OCI-M2 (cell line): ENCODE measurements around the gene KMT2B.

Source experiments
- DNase-seq: peaks from one replicate; lab custom pipeline; 2025; ENCODE audit not compliant: unreplicated experiment; lab: John Stamatoyannopoulos, UW

Gene KMT2B

DNA sequence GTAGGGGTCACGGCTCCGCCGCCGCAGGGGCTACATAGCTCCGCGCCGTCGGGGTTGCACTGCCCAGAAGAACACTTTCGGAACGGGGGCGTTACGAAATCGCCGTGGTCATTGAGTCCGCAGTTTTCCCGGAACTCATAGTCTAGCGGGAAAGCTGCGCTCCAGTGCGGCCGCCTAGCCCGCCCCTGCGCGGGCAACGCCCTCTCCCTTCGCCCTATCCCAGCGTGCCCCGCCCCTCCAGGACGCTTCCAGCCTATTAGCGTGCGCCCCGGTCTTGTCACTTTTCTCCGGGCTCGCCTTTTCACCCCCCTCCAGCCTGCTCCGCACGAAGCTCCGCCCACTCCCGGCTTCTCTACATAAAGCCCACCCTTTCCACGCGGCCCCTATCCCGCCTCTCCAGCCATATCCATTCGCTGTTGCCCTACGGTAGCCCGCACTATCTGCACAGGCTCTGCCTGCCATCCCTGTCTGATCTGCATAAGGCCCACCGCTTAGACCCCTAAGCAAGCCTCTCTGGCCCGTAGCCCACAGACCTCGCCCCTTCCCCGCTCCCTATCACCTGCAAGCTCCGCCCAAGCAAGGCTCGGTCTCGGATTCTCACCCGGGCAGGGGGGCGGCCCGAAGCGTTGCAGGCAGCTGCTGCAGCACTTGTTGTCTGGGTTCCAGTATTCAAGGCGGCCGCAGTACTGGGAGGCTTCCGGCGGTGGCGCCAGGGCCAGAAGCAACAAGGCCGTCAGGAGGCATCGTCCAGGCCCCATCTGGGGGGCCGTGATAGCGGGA lies 22.8 kb downstream of the KMT2B start:
- peak; percentile 99 for DNase-seq

DNA sequence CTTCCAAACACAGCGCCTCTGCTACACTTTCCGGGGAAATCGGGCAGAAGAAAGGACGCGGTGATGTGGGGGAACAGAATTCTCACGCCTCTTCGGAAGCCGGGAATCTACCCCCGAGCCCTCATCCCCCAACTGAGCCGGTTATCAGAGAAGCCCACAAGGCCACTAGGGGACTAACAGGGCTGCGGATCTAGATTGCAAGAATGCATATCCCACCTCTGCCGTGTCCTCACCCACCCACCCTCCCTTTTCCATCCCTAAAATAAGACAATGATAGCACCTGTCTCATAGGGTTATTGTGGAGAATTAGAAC lies 23.4 kb downstream of the KMT2B start:
- DNase-seq, result no peak

- no peak for DNase-seq
These were observed 24.4 kb downstream of the KMT2B start, which contains the start of gene IGFLR1 for GRCh38 chr19:35742121-35742724. TSS of gene IGFLR1 (minus strand) at chr19:35742452. CDS start at chr19:35741180, 1,272 bp downstream.

GRCh38 chr19:35743640-35744429 lies 26.0 kb downstream of the KMT2B start:
- no peak for DNase-seq

GRCh38 chr19:35744430-35745327 lies 26.9 kb downstream of the KMT2B start:
- peak; percentile 98 for DNase-seq

DNA sequence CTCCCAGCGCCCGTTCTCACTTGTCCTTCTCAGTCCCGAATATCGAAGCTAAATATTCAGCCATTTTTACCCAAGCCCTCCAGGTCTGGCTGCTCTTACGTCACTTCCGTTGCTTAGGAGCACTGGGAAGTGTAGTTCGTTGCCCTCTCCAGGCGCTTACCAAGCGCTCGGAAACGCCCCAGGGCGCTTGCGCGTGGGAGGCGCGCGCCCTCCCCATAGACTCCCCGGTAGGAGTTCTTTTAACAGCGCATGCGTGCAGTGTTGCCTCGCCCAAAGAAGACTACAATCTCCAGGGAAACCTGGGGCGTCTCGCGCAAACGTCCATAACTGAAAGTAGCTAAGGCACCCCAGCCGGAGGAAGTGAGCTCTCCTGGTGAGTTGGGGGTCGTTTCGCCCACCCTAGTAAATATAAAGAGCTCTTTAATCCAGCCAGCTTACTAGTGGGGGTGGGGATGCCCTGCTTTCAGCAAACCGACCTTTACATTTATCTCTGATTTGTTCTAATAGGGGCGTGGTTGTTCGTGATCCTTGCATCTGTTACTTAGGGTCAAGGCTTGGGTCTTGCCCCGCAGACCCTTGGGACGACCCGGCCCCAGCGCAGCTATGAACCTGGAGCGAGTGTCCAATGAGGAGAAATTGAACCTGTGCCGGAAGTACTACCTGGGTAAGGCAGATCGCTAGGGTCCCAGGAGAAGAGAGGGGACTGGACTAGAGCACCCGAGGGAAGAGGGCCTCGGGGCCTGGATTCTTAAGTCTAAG lies 27.7 kb downstream of the KMT2B start, which contains the start of the genes PSENEN and U2AF1L4:
TSS of gene PSENEN (plus strand) at position 324 of the 759 bp plus-strand sequence. CDS start at position 604, 280 bp downstream.
TSS of gene U2AF1L4 (minus strand) at position 91 of the 759 bp plus-strand sequence. CDS start at position 64, 27 bp downstream.
- DNase-seq, result peak; percentile 100

DNA sequence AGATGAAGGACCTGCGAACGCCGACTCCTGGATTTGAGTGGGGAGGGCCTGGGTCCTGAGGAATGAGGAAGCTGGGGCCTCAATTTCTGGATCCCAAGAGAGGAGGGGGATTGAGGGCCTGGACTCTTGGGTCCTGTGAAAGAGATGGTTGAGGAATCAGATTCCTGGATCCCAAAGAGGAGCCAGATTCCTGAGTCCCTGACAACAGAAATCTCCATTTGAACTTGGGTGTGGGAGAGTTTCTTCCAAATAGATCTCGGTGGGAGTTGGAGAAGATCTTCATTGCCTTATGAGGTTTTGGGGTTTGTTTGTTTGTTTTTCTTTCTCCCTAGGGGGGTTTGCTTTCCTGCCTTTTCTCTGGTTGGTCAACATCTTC lies 28.3 kb downstream of the KMT2B start:
- DNase-seq, result no peak

GRCh38 chr19:35746531-35746930 lies 28.7 kb downstream of the KMT2B start:
- DNase-seq, result no peak

- peak; percentile 100 for DNase-seq
These were observed 30.6 kb downstream of the KMT2B start, which contains the start of gene LIN37 for GRCh38 chr19:35748106-35749020. TSS of gene LIN37 (plus strand) at chr19:35748576. CDS start at chr19:35748725, 149 bp downstream.

DNA sequence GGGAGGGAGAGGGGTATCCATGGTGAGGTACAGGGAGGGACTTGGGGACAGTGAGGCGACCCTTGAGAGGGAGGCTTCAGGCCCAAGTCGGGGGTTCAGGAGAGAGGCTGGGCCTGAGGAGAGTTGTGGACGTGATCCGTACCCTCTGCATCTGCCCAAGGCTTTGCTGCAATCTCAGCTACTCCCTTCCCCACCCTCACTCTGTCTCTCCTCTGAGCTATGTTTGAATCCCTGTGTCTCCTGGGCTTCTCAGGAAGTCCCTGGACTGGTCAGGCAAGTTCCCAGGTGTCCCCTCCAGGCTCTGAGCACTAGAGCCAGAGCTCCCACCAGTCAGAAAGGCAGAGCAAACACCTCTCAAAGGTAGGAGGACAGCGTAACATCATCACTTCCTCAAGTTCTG lies 32.4 kb downstream of the KMT2B start:
- DNase-seq, result no peak

DNA sequence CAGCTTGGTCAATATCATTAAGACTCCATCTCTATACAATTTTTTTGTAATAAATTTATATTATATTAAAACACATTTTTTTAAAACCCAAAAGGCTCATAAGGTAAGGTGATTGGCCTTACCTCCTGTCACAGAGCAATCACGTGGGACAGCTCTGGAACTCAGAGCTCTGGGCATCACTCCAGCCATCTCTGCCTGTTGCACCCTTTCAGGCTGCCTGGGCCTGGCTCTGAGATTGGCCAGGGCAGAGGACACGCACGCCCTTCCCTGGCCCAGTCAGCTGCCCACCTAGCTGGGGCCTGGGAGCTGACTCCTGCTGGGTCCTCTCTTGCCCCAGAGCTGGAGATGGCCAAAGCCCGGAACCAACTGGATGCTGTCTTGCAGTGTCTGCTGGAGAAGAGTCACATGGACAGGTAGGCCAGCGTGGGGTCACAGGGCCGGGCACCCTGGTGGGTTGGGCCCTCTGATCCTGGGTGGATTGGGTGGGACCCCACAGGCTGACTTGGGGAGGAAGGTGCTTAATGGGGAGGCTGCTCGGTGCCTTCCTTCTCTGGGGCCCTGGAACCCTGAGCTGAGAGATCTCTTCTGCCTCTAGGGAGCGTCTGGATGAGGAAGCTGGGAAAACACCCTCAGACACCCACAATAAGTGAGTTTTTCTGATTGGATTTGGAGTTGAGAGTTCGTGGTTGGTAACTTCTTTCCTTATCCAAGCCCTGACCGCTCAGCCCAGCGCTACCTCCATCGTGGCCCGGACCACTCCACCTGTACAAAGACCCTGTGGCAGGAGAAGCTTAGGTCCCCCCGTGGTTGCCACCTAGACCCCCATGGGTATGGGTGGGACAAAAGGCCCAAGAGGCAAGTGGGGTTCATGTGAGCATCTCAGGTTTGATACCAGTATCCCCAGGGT lies 34.3 kb downstream of the KMT2B start:
- DNase-seq, result no peak

- no peak for DNase-seq
These were observed 35.0 kb downstream of the KMT2B start for GRCh38 chr19:35752746-35753350.

GRCh38 chr19:35753634-35754369 lies 36.0 kb downstream of the KMT2B start:
- DNase-seq, result no peak

DNA sequence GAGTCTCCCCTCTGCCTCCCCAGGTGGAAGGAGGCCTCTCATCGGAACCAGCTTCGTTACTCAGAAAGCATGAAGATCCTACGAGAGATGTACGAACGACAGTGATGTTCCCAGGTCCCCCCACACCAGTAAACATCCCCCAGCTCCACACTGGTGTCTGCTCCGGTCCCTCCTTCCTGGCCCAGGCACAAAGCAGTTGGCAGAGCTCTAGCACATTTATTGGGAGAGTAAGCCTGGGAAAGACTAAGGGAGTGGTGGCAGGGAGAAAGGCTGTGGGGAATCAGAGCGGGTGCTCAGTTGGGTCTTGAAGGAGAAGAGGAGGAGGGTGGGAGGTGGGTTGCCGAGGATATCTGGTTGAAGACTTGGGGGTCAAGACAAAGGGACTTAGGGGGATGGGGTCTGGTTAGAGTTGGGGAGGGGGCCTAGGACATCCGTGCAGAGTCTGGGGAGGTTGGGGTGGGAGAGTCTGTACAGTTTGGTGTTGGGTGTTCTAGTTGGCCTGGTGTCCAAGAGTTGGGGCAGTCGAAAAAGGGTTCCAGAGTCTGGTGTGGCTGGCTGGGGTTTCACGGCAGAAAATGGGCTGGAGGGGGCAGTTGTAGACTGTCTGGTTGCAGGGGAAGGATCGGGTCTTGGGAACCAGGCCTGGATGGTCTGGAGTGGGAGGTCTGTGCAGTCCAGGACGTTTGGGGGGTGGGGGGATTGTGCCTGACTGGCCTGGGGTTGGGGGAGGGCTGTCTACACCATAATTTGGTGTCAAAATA lies 36.7 kb downstream of the KMT2B start:
- no peak for DNase-seq

GRCh38 chr19:35755131-35755549 lies 37.3 kb downstream of the KMT2B start:
- DNase-seq, result no peak
